GM23248 (cell line): Measurements from ENCODE around the gene CD300LG.

Experiments
- EZH2 ChIP-seq: fragments of 200-600 bp; sonication (generic); IDR thresholded peaks from 2 replicates; pipeline ENCODE4 v1.6.1; 2018; ENCODE audit warnings: antibody characterized with exemption, mild to moderate bottlenecking; ENCODE audit not compliant: insufficient read depth, poor library complexity, severe bottlenecking
- EZH2phosphoT487 ChIP-seq: fragments of 200-600 bp; sonication (generic); IDR thresholded peaks from 2 replicates; pipeline ENCODE4 v1.6.1; 2018; ENCODE audit warnings: antibody characterized with exemption, moderate library complexity, mild to moderate bottlenecking, low read depth; ENCODE audit not compliant: insufficient read depth

GRCh38 chr17:43813386-43813785 lies 33.6 kb upstream of the CD300LG start:
- TF ChIP-seq EZH2 (no peak), EZH2phosphoT487 (no peak)
